ENCODE results near the gene LMOD2. TPM values are rescaled to one million over a fixed set of nuclear protein-coding genes. Genes with fewer than 3 reads are reported as not detected.

The LMOD2 gene
- total RNA-seq, 1 experiment from 2014 or later: not detected

GRCh38 chr7:123675181-123675473 lies 19.5 kb downstream of the LMOD2 start:
- no peak overlapping the region for H2BK15ac ChIP-seq (ENCODE audit: low read depth, low read length)
- H3K4me1 ChIP-seq (ENCODE audit: insufficient read depth, low read length): no peaks in the 10 kb centered on the region
- H3K56ac ChIP-seq (ENCODE audit: insufficient read length, low read depth, low read length): no peak overlapping the region
- no peak overlapping the region for H3K4me3 Mint-ChIP-seq
- no peak overlapping the region for H3K9ac ChIP-seq (ENCODE audit: extremely low read depth, insufficient read length, low read length)
- H3K79me1 ChIP-seq (ENCODE audit: insufficient read depth, low read depth, low read length, poor library complexity, severe bottlenecking): no peaks in the 10 kb centered on the region
- no peak overlapping the region for H4K8ac ChIP-seq (replicated peaks; ENCODE audit: insufficient read length, low read depth, low read length)
- no peaks in the 10 kb centered on the region for H3K9me3 ChIP-seq (ENCODE audit: control insufficient read depth, low read depth, low read length)
- no peaks in the 10 kb centered on the region for H3K36me3 Mint-ChIP-seq (ENCODE audit: insufficient read depth in 1 of 3, low read depth in 3 of 3)
- H3K23ac ChIP-seq (ENCODE audit: insufficient read length, low read depth, low read length): no peak overlapping the region
- no peak overlapping the region for H3K18ac ChIP-seq (ENCODE audit: insufficient read length, low read depth, low read length)
- H3K4me1 Mint-ChIP-seq: peaks cover 10 to 12% of the 10 kb centered on the region in 2 experiments
- no peaks in the 10 kb centered on the region for H3K27me3 ChIP-seq (ENCODE audit: insufficient read depth, low read length)
- no peaks in the 10 kb centered on the region for H4K20me1 ChIP-seq (ENCODE audit: control insufficient read depth, insufficient read depth, insufficient read length)
- TF ChIP-seq CTCF (conservative IDR thresholded peaks at IDR 0.05): no peak
- no peak overlapping the region for H3K27ac Mint-ChIP-seq
- H2BK20ac ChIP-seq (ENCODE audit: low read depth, low read length, poor library complexity, severe bottlenecking): no peak overlapping the region
- no peak overlapping the region for H4K91ac ChIP-seq (ENCODE audit: insufficient read length, low read depth, low read length)
- no peak overlapping the region for H2AK5ac ChIP-seq (ENCODE audit: insufficient read length, low read length)
- no peak for DNase-seq
- H3K27ac ChIP-seq (ENCODE audit: insufficient read length, low read depth, low read length): no peak overlapping the region
- H3K23me2 ChIP-seq (ENCODE audit: insufficient read length, low read depth, low read length, poor library complexity, severe bottlenecking): no peaks in the 10 kb centered on the region
- no peak overlapping the region for H2AFZ ChIP-seq (ENCODE audit: low read length)
- no peak overlapping the region for H3K4ac ChIP-seq (ENCODE audit: low read depth, low read length)
- H3K9me3 Mint-ChIP-seq: no peaks in the 10 kb centered on the region; a peak in 1 of 5 replicates
- no peak overlapping the region for H3K4me2 ChIP-seq (ENCODE audit: insufficient read depth, insufficient read length, low read length)
- H3K14ac ChIP-seq (ENCODE audit: insufficient read depth, low read length): no peak overlapping the region
- H3K27me3 Mint-ChIP-seq (ENCODE audit: low read depth): no peaks in the 10 kb centered on the region; the same call in 1 of the 2 replicates
- H4K5ac ChIP-seq (ENCODE audit: insufficient read length, low read depth, low read length): no peak overlapping the region
- no peak overlapping the region for H2BK120ac ChIP-seq (ENCODE audit: low read depth, low read length, poor library complexity, severe bottlenecking)
- H2BK5ac ChIP-seq (ENCODE audit: insufficient read length, low read length): no peak overlapping the region
- H2BK12ac ChIP-seq (ENCODE audit: insufficient read length, low read depth, low read length): no peak overlapping the region
- H3K79me2 ChIP-seq (ENCODE audit: insufficient read depth, low read length): no peaks in the 10 kb centered on the region
- no peak overlapping the region for H3T11ph ChIP-seq (ENCODE audit: low read length)

Data from H9 (cell line).